HUES48 (cell line): ENCODE measurements around the gene MSANTD2.

Experiments
- H3K27ac ChIP-seq: one replicate; pipeline ENCODE4 v1.7.0; 2013; ENCODE audit warnings: low read depth, low read length, inconsistent platforms
- H3K27me3 ChIP-seq: 2 replicates; pipeline ENCODE4 v1.6.1; 2013; ENCODE audit warnings: mild to moderate bottlenecking, low read length; ENCODE audit not compliant: control insufficient read depth, insufficient read depth
- H3K36me3 ChIP-seq: 2 replicates; pipeline ENCODE4 v1.6.1; 2013; ENCODE audit warnings: low read length; ENCODE audit not compliant: control insufficient read depth, insufficient read depth
- H3K4me1 ChIP-seq: 2 replicates; pipeline ENCODE4 v1.6.1; 2013; ENCODE audit warnings: mild to moderate bottlenecking, low read length; ENCODE audit not compliant: control insufficient read depth, insufficient read depth
- H3K4me3 ChIP-seq: 2 replicates; pipeline ENCODE4 v1.5.1; 2013; ENCODE audit warnings: mild to moderate bottlenecking, low read depth, low read length
- H3K9ac ChIP-seq: 2 replicates; pipeline ENCODE4 v1.6.1; 2013; ENCODE audit warnings: mild to moderate bottlenecking, low read depth, low read length, moderate library complexity
- H3K9me3 ChIP-seq: 2 replicates; pipeline ENCODE4 v1.6.1; 2013; ENCODE audit warnings: low read length; ENCODE audit not compliant: control insufficient read depth, insufficient read depth

The MSANTD2 gene

GRCh38 chr11:124800226-124800929 lies at the start of gene MSANTD2:
Gene MSANTD2 (minus strand): TSS chr11:124800406. CDS start chr11:124800380, 26 bp downstream.
- peak within 1 kb of the TSS; percentile 88 for H3K4me3 ChIP-seq
- no peaks in the 10 kb centered on the region for H3K9me3 ChIP-seq
- H3K27ac ChIP-seq = peak within 1 kb of the TSS; percentile 98
- H3K9ac ChIP-seq = peak within 1 kb of the TSS; percentile 91
- H3K27me3 ChIP-seq = no peaks in the 10 kb centered on the region
- peaks cover 15% of the 10 kb centered on the region; the same call in 1 of the 2 replicates for H3K4me1 ChIP-seq
- H3K36me3 ChIP-seq = no peaks in the 10 kb centered on the region

- no peak overlapping the region for H3K4me3 ChIP-seq
- peaks cover 100% of the 10 kb centered on the region for H3K27me3 ChIP-seq
- H3K4me1 ChIP-seq = peaks cover 20% of the 10 kb centered on the region
- H3K36me3 ChIP-seq = no peaks in the 10 kb centered on the region
- no peak overlapping the region for H3K9ac ChIP-seq
- H3K9me3 ChIP-seq = no peaks in the 10 kb centered on the region
- H3K27ac ChIP-seq = no peak overlapping the region
These were observed 46.0 kb upstream of the MSANTD2 start for GRCh38 chr11:124846070-124846673.

GRCh38 chr11:124844664-124845079 lies 44.5 kb upstream of the MSANTD2 start:
- Histone ChIP-seq H3K4me3 (no peak overlapping the region), H3K36me3 (no peaks in the 10 kb centered on the region), H3K9ac (no peak overlapping the region), H3K27me3 (peaks cover 100% of the 10 kb centered on the region), H3K4me1 (peaks cover 24% of the 10 kb centered on the region), H3K9me3 (no peaks in the 10 kb centered on the region), H3K27ac (no peak overlapping the region)

- peaks cover 100% of the 10 kb centered on the region for H3K27me3 ChIP-seq
- H3K27ac ChIP-seq = no peak overlapping the region
- peaks cover 22% of the 10 kb centered on the region for H3K4me1 ChIP-seq
- H3K9me3 ChIP-seq = no peaks in the 10 kb centered on the region
- H3K9ac ChIP-seq = no peak overlapping the region
- H3K4me3 ChIP-seq = peak overlapping the region; percentile 42; the same call in 1 of the 2 replicates
- no peaks in the 10 kb centered on the region for H3K36me3 ChIP-seq
These were observed 43.4 kb upstream of the MSANTD2 start for GRCh38 chr11:124843616-124843910.

GRCh38 chr11:124842305-124842704 lies 42.1 kb upstream of the MSANTD2 start:
- no peaks in the 10 kb centered on the region for H3K36me3 ChIP-seq
- H3K27ac ChIP-seq = no peak overlapping the region
- H3K27me3 ChIP-seq = peaks cover 100% of the 10 kb centered on the region
- H3K4me3 ChIP-seq = no peak overlapping the region
- no peak overlapping the region for H3K9ac ChIP-seq
- no peaks in the 10 kb centered on the region for H3K9me3 ChIP-seq
- peaks cover 16% of the 10 kb centered on the region for H3K4me1 ChIP-seq

- Histone ChIP-seq H3K9ac (no peak overlapping the region), H3K4me1 (peaks cover 19% of the 10 kb centered on the region), H3K36me3 (no peaks in the 10 kb centered on the region), H3K27me3 (peaks cover 100% of the 10 kb centered on the region), H3K9me3 (no peaks in the 10 kb centered on the region), H3K27ac (no peak overlapping the region), H3K4me3 (no peak overlapping the region)
These were observed 41.6 kb upstream of the MSANTD2 start for GRCh38 chr11:124841840-124842239.

- Histone ChIP-seq H3K4me1 (peaks cover 19% of the 10 kb centered on the region), H3K4me3 (no peak overlapping the region), H3K9me3 (no peaks in the 10 kb centered on the region), H3K27ac (no peak overlapping the region), H3K36me3 (no peaks in the 10 kb centered on the region), H3K9ac (no peak overlapping the region), H3K27me3 (peaks cover 97% of the 10 kb centered on the region)
These were observed 41.0 kb upstream of the MSANTD2 start for GRCh38 chr11:124841201-124841600.

GRCh38 chr11:124840666-124841065 lies 40.5 kb upstream of the MSANTD2 start:
- Histone ChIP-seq H3K4me1 (peaks cover 19% of the 10 kb centered on the region), H3K27ac (no peak overlapping the region)

GRCh38 chr11:124839972-124840621 lies 39.9 kb upstream of the MSANTD2 start:
- no peak overlapping the region for H3K27ac ChIP-seq
- H3K9ac ChIP-seq = no peak overlapping the region
- H3K27me3 ChIP-seq = peaks cover 94% of the 10 kb centered on the region
- no peaks in the 10 kb centered on the region for H3K36me3 ChIP-seq
- H3K4me1 ChIP-seq = peaks cover 19% of the 10 kb centered on the region
- H3K4me3 ChIP-seq = peak overlapping the region; percentile 48
- no peaks in the 10 kb centered on the region for H3K9me3 ChIP-seq

More at GRCh38 chr11:124840666-124841065, 40.5 kb upstream of the MSANTD2 start:
- H3K4me3 ChIP-seq = no peak overlapping the region
- H3K36me3 ChIP-seq = no peaks in the 10 kb centered on the region
- H3K9ac ChIP-seq = no peak overlapping the region
- peaks cover 96% of the 10 kb centered on the region for H3K27me3 ChIP-seq
- no peaks in the 10 kb centered on the region for H3K9me3 ChIP-seq

- H3K9me3 ChIP-seq = no peaks in the 10 kb centered on the region
- H3K27me3 ChIP-seq = peaks cover 86% of the 10 kb centered on the region
- H3K27ac ChIP-seq = no peak overlapping the region
- no peak overlapping the region for H3K9ac ChIP-seq
- H3K4me3 ChIP-seq = peak overlapping the region; percentile 48
- peaks cover 13% of the 10 kb centered on the region for H3K4me1 ChIP-seq
- no peaks in the 10 kb centered on the region for H3K36me3 ChIP-seq
These were observed 39.1 kb upstream of the MSANTD2 start for GRCh38 chr11:124839128-124839971.
